ENCODE measurements around the gene EZR. TPM values are rescaled to one million over a fixed set of nuclear protein-coding genes. Genes with fewer than 3 reads are reported as not detected.
A peak's percentile ranks its signal among the peaks of the same experiment; 100 is the strongest.

The EZR gene
- total and polyA plus RNA-seq, 9 of the 15 experiments (the other 6 are each of a cell fraction or from before 2014, with no cell fraction given), result 36.5 to 162 (median 104) TPM

DNA sequence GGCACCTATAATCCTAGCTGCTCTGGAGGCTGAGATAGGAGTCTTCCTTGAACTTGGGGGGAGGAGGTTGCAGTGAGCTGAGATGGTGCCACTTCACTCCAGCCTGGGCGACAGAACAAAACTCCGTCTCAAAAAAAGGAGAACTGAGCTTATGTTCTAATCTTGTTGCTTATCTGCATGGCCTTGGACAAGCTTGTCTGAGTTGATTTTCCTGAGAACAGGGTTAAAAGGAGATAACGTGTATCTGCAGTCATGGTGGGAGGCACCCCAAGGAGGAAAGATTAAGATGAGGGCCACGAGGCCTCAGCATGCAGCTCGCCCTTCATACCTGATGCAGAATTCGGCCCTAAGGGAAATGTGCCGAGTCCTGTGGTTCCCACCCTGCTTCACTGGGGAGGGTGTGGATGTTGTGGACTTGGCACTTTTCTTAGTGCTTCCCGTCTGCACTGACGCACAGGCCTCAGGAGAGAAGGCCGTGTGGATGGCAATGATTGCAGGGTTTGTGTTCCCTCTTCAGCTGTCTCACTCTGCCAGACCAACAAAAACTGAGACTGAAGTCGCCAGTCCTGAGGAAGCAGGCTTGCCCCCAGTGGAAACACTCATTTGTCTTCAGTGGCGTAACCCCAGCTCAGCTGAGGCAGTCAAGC lies 56.3 kb downstream of the EZR start (continued):
- TF ChIP-seq RBBP5 (IDR thresholded peaks at IDR 0.05; ENCODE audit: borderline replicate concordance, insufficient read depth, low read length, poor library complexity, severe bottlenecking) (no peak), NFE2 (IDR thresholded peaks at IDR 0.05; ENCODE audit: low read depth) (peak; percentile 51), CBFB (CRISPR knock-in tag; IDR thresholded peaks at IDR 0.05) (0 out of 2 replicates have a peak, but pooled peaks have one; percentile 36), PHB (CRISPR knock-in tag; IDR thresholded peaks at IDR 0.05) (no peak), PHF20 (IDR thresholded peaks at IDR 0.05; ENCODE audit: partially characterized antibody) (no peak), ZFP36 (IDR thresholded peaks at IDR 0.05; ENCODE audit: low read depth, low read length, partially characterized antibody) (no peak), PTBP1 (IDR thresholded peaks at IDR 0.05; ENCODE audit: low read depth, low read length) (no peak), ZNF324 (CRISPR knock-in tag; IDR thresholded peaks at IDR 0.05) (peak; percentile 34; the same call in 1 of the 2 replicates), FOXK2 (conservative IDR thresholded peaks at IDR 0.05 in 1 of 2, IDR thresholded peaks at IDR 0.05 in 1 of 2; ENCODE audit: low read depth in 2 of 2) (peak; percentile 46 to 60; a peak in 2 of 4 replicates), ZNF3 (CRISPR knock-in tag; IDR thresholded peaks at IDR 0.05) (no peak), NCOA6 (IDR thresholded peaks at IDR 0.05) (no peak), E2F5 (CRISPR knock-in tag; IDR thresholded peaks at IDR 0.05) (0 out of 2 replicates have a peak, but pooled peaks have one; percentile 60), POLR2G (IDR thresholded peaks at IDR 0.05; ENCODE audit: low read depth, low read length) (no peak), TAF7 (tag; IDR thresholded peaks at IDR 0.05) (no peak), SMC3 (conservative IDR thresholded peaks at IDR 0.05; ENCODE audit: insufficient read depth, low read depth, low read length) (no peak), SP1 (CRISPR knock-in tag; IDR thresholded peaks at IDR 0.05) (peak; percentile 82), ZNF212 (CRISPR knock-in tag; IDR thresholded peaks at IDR 0.05) (no peak), HNRNPL (IDR thresholded peaks at IDR 0.05; ENCODE audit: low read depth, low read length) (no peak), NCOR1 (IDR thresholded peaks at IDR 0.05) (peak; percentile 94), ZNF316 (IDR thresholded peaks at IDR 0.05) (no peak), BMI1 (IDR thresholded peaks at IDR 0.05; ENCODE audit: low read length) (no peak), SIX5 (IDR thresholded peaks at IDR 0.05; ENCODE audit: borderline replicate concordance in 1 of 2, insufficient read depth in 1 of 2, low read depth in 1 of 2, low read length in 2 of 2) (no peak), C11orf30 (IDR thresholded peaks at IDR 0.05; ENCODE audit: low read depth) (no peak), SAFB2 (IDR thresholded peaks at IDR 0.05; ENCODE audit: borderline replicate concordance, low read depth, low read length, severe bottlenecking) (no peak), ZNF431 (CRISPR knock-in tag; IDR thresholded peaks at IDR 0.05) (no peak), NUFIP1 (IDR thresholded peaks at IDR 0.05; ENCODE audit: partially characterized antibody) (no peak), IRF2 (CRISPR knock-in tag; IDR thresholded peaks at IDR 0.05) (no peak), TBL1XR1 (IDR thresholded peaks at IDR 0.05; ENCODE audit: low read length in 2 of 2) (peak; percentile 72 to 94; a peak in 3 of 4 replicates), MCM2 (IDR thresholded peaks at IDR 0.05; ENCODE audit: low read depth) (no peak), FOXJ3 (CRISPR knock-in tag; IDR thresholded peaks at IDR 0.05) (no peak), NR2F6 (CRISPR knock-in tag; IDR thresholded peaks at IDR 0.05) (no peak)
- TF ChIP-seq, protein P1, sequence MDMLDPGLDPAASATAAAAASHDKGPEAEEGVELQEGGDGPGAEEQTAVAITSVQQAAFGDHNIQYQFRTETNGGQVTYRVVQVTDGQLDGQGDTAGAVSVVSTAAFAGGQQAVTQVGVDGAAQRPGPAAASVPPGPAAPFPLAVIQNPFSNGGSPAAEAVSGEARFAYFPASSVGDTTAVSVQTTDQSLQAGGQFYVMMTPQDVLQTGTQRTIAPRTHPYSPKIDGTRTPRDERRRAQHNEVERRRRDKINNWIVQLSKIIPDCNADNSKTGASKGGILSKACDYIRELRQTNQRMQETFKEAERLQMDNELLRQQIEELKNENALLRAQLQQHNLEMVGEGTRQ (CRISPR knock-in tag; IDR thresholded peaks at IDR 0.05), result no peak
